Neuronal stem cell (in vitro differentiated cells): ENCODE measurements around the gene CAMK1D.

Experiments
- DNase-seq: peaks from one replicate; pipeline ENCODE4 v3.0.0-alpha.2; 2013; ENCODE audit warnings: low spot score
- H2AFZ ChIP-seq: one replicate; pipeline ENCODE4 v1.6.1; 2013; ENCODE audit warnings: mild to moderate bottlenecking, low read length, inconsistent platforms
- H2AK5ac ChIP-seq: 2 replicates; pipeline ENCODE4 v1.6.1; 2013; ENCODE audit warnings: low read depth, mild to moderate bottlenecking, inconsistent platforms, low read length, moderate library complexity, mixed read lengths
- H2BK120ac ChIP-seq: 2 replicates; pipeline ENCODE4 v1.6.1; 2013; ENCODE audit warnings: low read depth, mild to moderate bottlenecking, inconsistent platforms, low read length, moderate library complexity, mixed read lengths
- H2BK12ac ChIP-seq: one replicate; pipeline ENCODE4 v1.6.1; 2013; ENCODE audit warnings: low read length, inconsistent platforms
- H2BK15ac ChIP-seq: 2 replicates; pipeline ENCODE4 v1.6.1; 2013; ENCODE audit warnings: mild to moderate bottlenecking, low read length, inconsistent platforms, mixed read lengths
- H2BK5ac ChIP-seq: one replicate; pipeline ENCODE4 v1.6.1; 2013; ENCODE audit warnings: inconsistent platforms, mild to moderate bottlenecking, low read length, moderate library complexity
- H3K14ac ChIP-seq: one replicate; pipeline ENCODE4 v1.6.1; 2013; ENCODE audit warnings: low read length, inconsistent platforms
- H3K18ac ChIP-seq: 2 replicates; pipeline ENCODE4 v1.6.1; 2013; ENCODE audit warnings: low read length, inconsistent platforms
- H3K23ac ChIP-seq: 2 replicates; pipeline ENCODE4 v1.6.1; 2013; ENCODE audit warnings: low read depth, mild to moderate bottlenecking, mixed read lengths, low read length, inconsistent platforms; ENCODE audit not compliant: poor library complexity
- H3K27ac ChIP-seq: replicated peaks from 3 replicates; pipeline ENCODE4 v1.5.1; 2013; ENCODE audit warnings: low read length, inconsistent platforms
- H3K27me3 ChIP-seq, 3 experiments: 2 replicates each; pipeline ENCODE4 v1.6.1; 2013; ENCODE audit warnings: low read length in 3 of 3, mild to moderate bottlenecking in 2 of 3, inconsistent platforms in 1 of 3, low read depth in 1 of 3, mixed read lengths in 1 of 3, moderate library complexity in 1 of 3; ENCODE audit not compliant: control insufficient read depth in 3 of 3, insufficient read depth in 3 of 3
- H3K36me3 ChIP-seq, 2 donors: replicated peaks in 1 of 2; 2 replicates each; pipeline ENCODE4 v1.6.1; 2013; ENCODE audit warnings: low read length in 2 of 2; ENCODE audit not compliant: control insufficient read depth in 2 of 2, insufficient read depth in 2 of 2
- H3K4ac ChIP-seq: 2 replicates; pipeline ENCODE4 v1.6.1; 2013; ENCODE audit warnings: inconsistent platforms, mild to moderate bottlenecking, low read length, moderate library complexity
- H3K4me1 ChIP-seq, 2 donors: 1 replicate in 1 of 2; 2 replicates in 1 of 2; pipeline ENCODE4 v1.6.1; 2013; ENCODE audit warnings: low read length in 2 of 2, low read depth in 1 of 2; ENCODE audit not compliant: control insufficient read depth in 2 of 2, insufficient read depth in 1 of 2
- H3K4me2 ChIP-seq: one replicate; pipeline ENCODE4 v1.6.1; 2013; ENCODE audit warnings: mild to moderate bottlenecking, low read length, inconsistent platforms; ENCODE audit not compliant: insufficient read depth, poor library complexity, severe bottlenecking
- H3K4me3 ChIP-seq, 2 donors: 2 replicates each; pipeline ENCODE4 v1.5.1; 2013; ENCODE audit warnings: low read length in 2 of 2, mild to moderate bottlenecking in 2 of 2, inconsistent platforms in 1 of 2, moderate library complexity in 1 of 2
- H3K79me1 ChIP-seq: one replicate; pipeline ENCODE4 v1.6.1; 2013; ENCODE audit warnings: low read depth, mild to moderate bottlenecking, inconsistent platforms, low read length, moderate library complexity
- H3K9ac ChIP-seq: one replicate; pipeline ENCODE4 v1.6.1; 2013; ENCODE audit warnings: mild to moderate bottlenecking, low read depth, low read length, inconsistent platforms; ENCODE audit not compliant: poor library complexity
- H3K9me3 ChIP-seq, 2 donors: replicated peaks in 1 of 2; 2 replicates each; pipeline versions ENCODE3 to v1.6.1; 2013; ENCODE audit warnings: low read length in 2 of 2, mild to moderate bottlenecking in 2 of 2, inconsistent platforms in 1 of 2, low read depth in 1 of 2, mixed read lengths in 1 of 2, moderate library complexity in 1 of 2; ENCODE audit not compliant: control insufficient read depth in 2 of 2, insufficient read depth in 1 of 2
- H4K8ac ChIP-seq: one replicate; pipeline ENCODE4 v1.6.1; 2013; ENCODE audit warnings: low read depth, mild to moderate bottlenecking, inconsistent platforms, low read length, moderate library complexity
- H4K91ac ChIP-seq: one replicate; pipeline ENCODE4 v1.6.1; 2013; ENCODE audit warnings: low read length, low read depth, mild to moderate bottlenecking, inconsistent platforms; ENCODE audit not compliant: poor library complexity
- WGBS, 2 donors: extraction: QIAGEN DNeasy Blood & Tissue Kit; methylation state at CpG; one replicate each; pipeline ENCODE4 v1.1.7; 2013; ENCODE audit warnings: missing lambda C conversion rate in 2 of 2, mixed read lengths in 1 of 2; ENCODE audit not compliant: insufficient read length in 2 of 2, insufficient replicate concordance in 1 of 2; ENCODE audit errors: extremely low coverage in 2 of 2; 5-methylcytosine and 5-hydroxymethylcytosine counted together

The CAMK1D gene

GRCh38 chr10:12538491-12538995 is 189.2 kb downstream of the CAMK1D start:
- Histone ChIP-seq H3K4me2 (no peak overlapping the region), H2BK15ac (no peak overlapping the region), H4K91ac (no peak overlapping the region), H3K18ac (no peak overlapping the region), H4K8ac (no peak overlapping the region), H2AFZ (no peak overlapping the region), H3K4ac (no peak overlapping the region), H3K79me1 (no peaks in the 10 kb centered on the region), H3K23ac (no peak overlapping the region), H3K36me3 (no peaks in the 10 kb centered on the region), H2BK5ac (no peak overlapping the region), H2BK120ac (no peak overlapping the region), H3K9ac (no peak overlapping the region), H3K9me3 (no peaks in the 10 kb centered on the region), H3K4me1 (peaks cover 1 to 9% of the 10 kb centered on the region in 2 donors), H3K4me3 (no peak overlapping the region), H2BK12ac (no peak overlapping the region), H2AK5ac (no peak overlapping the region), H3K27me3 (no peaks in the 10 kb centered on the region), H3K27ac (no peak overlapping the region), H3K14ac (no peak overlapping the region)
- no peak for DNase-seq
- no CpG with 5 or more reads among the region's 9 CpGs for WGBS, 2 donors

GRCh38 chr10:12539350-12540164 is 190.2 kb downstream of the CAMK1D start:
- no peak overlapping the region for H3K4ac ChIP-seq
- no peak overlapping the region for H3K14ac ChIP-seq
- no peak overlapping the region for H4K91ac ChIP-seq
- no peak overlapping the region for H3K4me2 ChIP-seq
- peaks cover 1 to 9% of the 10 kb centered on the region in 2 donors for H3K4me1 ChIP-seq
- no peak overlapping the region for H3K23ac ChIP-seq
- no CpG with 5 or more reads among the region's 7 CpGs for WGBS, 2 donors
- no peak overlapping the region for H3K27ac ChIP-seq
- no peak overlapping the region for H2BK15ac ChIP-seq
- H3K9me3 ChIP-seq: no peaks in the 10 kb centered on the region
- no peak overlapping the region for H2AK5ac ChIP-seq
- H3K4me3 ChIP-seq: no peak overlapping the region
- H3K36me3 ChIP-seq: no peaks in the 10 kb centered on the region
- H2BK120ac ChIP-seq: no peak overlapping the region
- H3K27me3 ChIP-seq: no peaks in the 10 kb centered on the region
- DNase-seq: no peak
- no peaks in the 10 kb centered on the region for H3K79me1 ChIP-seq
- no peak overlapping the region for H4K8ac ChIP-seq
- H2BK5ac ChIP-seq: no peak overlapping the region
- H2BK12ac ChIP-seq: no peak overlapping the region
- H3K9ac ChIP-seq: no peak overlapping the region
- H2AFZ ChIP-seq: no peak overlapping the region
- H3K18ac ChIP-seq: no peak overlapping the region

GRCh38 chr10:12540341-12540781 is 191.0 kb downstream of the CAMK1D start:
- WGBS, 2 donors: no CpG with 5 or more reads among the region's 4 CpGs
- Histone ChIP-seq H2BK12ac (no peak overlapping the region), H2BK5ac (no peak overlapping the region), H3K18ac (no peak overlapping the region), H3K79me1 (no peaks in the 10 kb centered on the region), H2AK5ac (no peak overlapping the region), H3K4me2 (no peak overlapping the region), H3K23ac (no peak overlapping the region), H3K9me3 (no peaks in the 10 kb centered on the region), H4K91ac (no peak overlapping the region), H4K8ac (no peak overlapping the region), H3K4me3 (no peak overlapping the region), H3K4me1 (peaks cover 1 to 9% of the 10 kb centered on the region in 2 donors), H3K4ac (no peak overlapping the region), H2BK15ac (no peak overlapping the region), H3K27me3 (no peaks in the 10 kb centered on the region), H3K9ac (no peak overlapping the region), H3K14ac (no peak overlapping the region), H2AFZ (no peak overlapping the region), H2BK120ac (no peak overlapping the region), H3K27ac (no peak overlapping the region), H3K36me3 (no peaks in the 10 kb centered on the region)
- no peak for DNase-seq

GRCh38 chr10:12541446-12542067 is 192.2 kb downstream of the CAMK1D start:
- H2AK5ac ChIP-seq: no peak overlapping the region
- no peak overlapping the region for H4K91ac ChIP-seq
- WGBS, 2 donors: no CpG with 5 or more reads among the region's 11 CpGs
- H2BK120ac ChIP-seq: no peak overlapping the region
- no peak overlapping the region for H2BK12ac ChIP-seq
- DNase-seq: no peak
- no peak overlapping the region for H3K23ac ChIP-seq
- no peak overlapping the region for H2BK15ac ChIP-seq
- H2BK5ac ChIP-seq: no peak overlapping the region
- H3K4ac ChIP-seq: no peak overlapping the region
- H3K27ac ChIP-seq: no peak overlapping the region
- H3K4me2 ChIP-seq: no peak overlapping the region
- H3K27me3 ChIP-seq: no peaks in the 10 kb centered on the region
- H3K18ac ChIP-seq: no peak overlapping the region
- H3K9ac ChIP-seq: no peak overlapping the region
- no peak overlapping the region for H2AFZ ChIP-seq
- peaks cover 1 to 9% of the 10 kb centered on the region in 2 donors for H3K4me1 ChIP-seq
- H3K36me3 ChIP-seq: no peaks in the 10 kb centered on the region
- no peaks in the 10 kb centered on the region for H3K79me1 ChIP-seq
- no peak overlapping the region for H3K4me3 ChIP-seq
- no peak overlapping the region for H3K14ac ChIP-seq
- no peaks in the 10 kb centered on the region for H3K9me3 ChIP-seq
- H4K8ac ChIP-seq: no peak overlapping the region
